KMS-11 (cell line): ENCODE results near the gene AGAP3.

ENCODE experiments used
- H2AFZ ChIP-seq: fragments of 200-600 bp; sonication (generic); 2 replicates; pipeline ENCODE4 v1.6.1; 2016; ENCODE audit warnings: antibody characterized with exemption, mixed run types, low read depth
- H3K27ac ChIP-seq: fragments of 200-600 bp; sonication (generic); 2 replicates; pipeline ENCODE4 v1.6.1; 2016; ENCODE audit warnings: mild to moderate bottlenecking, mixed run types
- H3K27me3 ChIP-seq: fragments of 200-600 bp; sonication (generic); 2 replicates; pipeline ENCODE4 v1.6.1; 2017; ENCODE audit warnings: mild to moderate bottlenecking, low read depth, mixed run types, moderate library complexity; ENCODE audit not compliant: insufficient read depth
- H3K36me3 ChIP-seq: fragments of 200-600 bp; sonication (generic); 2 replicates; pipeline ENCODE4 v1.6.1; 2017; ENCODE audit warnings: mild to moderate bottlenecking, mixed run types; ENCODE audit not compliant: insufficient read depth
- H3K4me1 ChIP-seq: fragments of 200-600 bp; sonication (generic); 2 replicates; pipeline ENCODE4 v1.6.1; 2016; ENCODE audit warnings: mild to moderate bottlenecking, low read depth, mixed run types; ENCODE audit not compliant: poor library complexity, severe bottlenecking
- H3K4me2 ChIP-seq: fragments of 200-600 bp; sonication (generic); 2 replicates; pipeline ENCODE4 v1.7.0; 2016; ENCODE audit warnings: mild to moderate bottlenecking, mixed run types
- H3K4me3 ChIP-seq: fragments of 200-600 bp; sonication (generic); IDR thresholded peaks from 2 replicates; pipeline ENCODE4 v1.6.1; 2017; ENCODE audit warnings: low read depth, low read length, mixed read lengths; ENCODE audit not compliant: insufficient read depth
- H3K79me2 ChIP-seq: fragments of 200-600 bp; sonication (generic); 2 replicates; pipeline ENCODE4 v1.6.1; 2016; ENCODE audit warnings: low read depth, mixed run types; ENCODE audit not compliant: insufficient read depth
- H3K9ac ChIP-seq: fragments of 200-600 bp; sonication (generic); 2 replicates; pipeline ENCODE4 v1.6.1; 2016; ENCODE audit warnings: mild to moderate bottlenecking, mixed run types
- H4K20me1 ChIP-seq: fragments of 200-600 bp; sonication (generic); 2 replicates; pipeline ENCODE4 v1.6.1; 2016; ENCODE audit warnings: mild to moderate bottlenecking, mixed run types; ENCODE audit not compliant: insufficient read depth
- CTCF ChIP-seq: fragments of 200-600 bp; sonication (generic); conservative IDR thresholded peaks from 2 replicates; pipeline ENCODE4 v1.6.1; 2017; ENCODE audit warnings: low read depth, mild to moderate bottlenecking, antibody characterized with exemption, low read length, moderate library complexity, mixed read lengths

The AGAP3 gene

DNA sequence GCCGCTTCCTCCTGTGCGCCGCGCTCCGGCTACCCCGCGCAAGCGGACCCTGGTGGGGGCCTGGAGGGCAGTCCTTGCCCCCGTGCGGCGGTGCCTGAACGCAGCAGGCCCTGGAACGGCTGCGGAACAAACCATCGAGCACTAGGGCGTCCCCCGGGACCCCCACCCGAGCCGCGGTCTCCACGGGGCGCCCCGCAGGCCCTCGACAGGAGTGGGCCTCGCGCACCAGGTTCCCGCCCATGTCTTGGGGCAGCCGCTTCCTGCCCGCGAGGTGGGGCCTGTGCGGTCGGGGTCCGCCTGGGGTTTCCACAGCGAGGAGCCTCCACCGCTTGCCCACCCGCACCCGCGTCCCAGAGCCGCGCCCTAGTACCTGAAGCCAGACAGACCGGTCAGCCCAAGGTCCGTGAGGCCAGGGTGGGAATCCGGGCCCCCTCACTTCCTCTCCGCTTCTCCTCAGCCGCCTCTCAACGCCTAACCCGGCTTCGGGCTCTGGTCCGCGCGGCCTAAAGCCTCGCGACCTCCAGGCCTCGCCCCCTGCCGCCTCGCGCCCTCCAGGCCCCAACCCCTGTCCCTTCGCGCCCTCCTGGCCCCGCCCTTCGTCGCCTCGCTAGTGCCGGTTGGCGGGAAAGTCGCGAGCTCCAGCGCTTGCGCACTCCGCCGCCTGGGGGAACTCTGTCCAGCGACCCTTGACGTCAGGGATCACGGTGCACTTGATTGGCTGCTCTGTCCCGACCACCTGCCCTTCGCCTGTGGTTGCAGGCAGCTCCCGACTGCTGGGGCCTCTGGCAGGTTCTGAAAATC is 88.2 kb downstream of the AGAP3 start:
- H3K27me3 ChIP-seq: peaks cover 67% of the 10 kb centered on the region
- no peak overlapping the region for H2AFZ ChIP-seq
- TF ChIP-seq CTCF: no peak
- H3K36me3 ChIP-seq: no peaks in the 10 kb centered on the region
- no peaks in the 10 kb centered on the region for H4K20me1 ChIP-seq
- peaks cover 3% of the 10 kb centered on the region for H3K4me1 ChIP-seq
- no peak overlapping the region for H3K9ac ChIP-seq
- H3K27ac ChIP-seq: no peak overlapping the region
- no peaks in the 10 kb centered on the region for H3K79me2 ChIP-seq
- no peak overlapping the region for H3K4me2 ChIP-seq
- H3K4me3 ChIP-seq: no peak overlapping the region

DNA sequence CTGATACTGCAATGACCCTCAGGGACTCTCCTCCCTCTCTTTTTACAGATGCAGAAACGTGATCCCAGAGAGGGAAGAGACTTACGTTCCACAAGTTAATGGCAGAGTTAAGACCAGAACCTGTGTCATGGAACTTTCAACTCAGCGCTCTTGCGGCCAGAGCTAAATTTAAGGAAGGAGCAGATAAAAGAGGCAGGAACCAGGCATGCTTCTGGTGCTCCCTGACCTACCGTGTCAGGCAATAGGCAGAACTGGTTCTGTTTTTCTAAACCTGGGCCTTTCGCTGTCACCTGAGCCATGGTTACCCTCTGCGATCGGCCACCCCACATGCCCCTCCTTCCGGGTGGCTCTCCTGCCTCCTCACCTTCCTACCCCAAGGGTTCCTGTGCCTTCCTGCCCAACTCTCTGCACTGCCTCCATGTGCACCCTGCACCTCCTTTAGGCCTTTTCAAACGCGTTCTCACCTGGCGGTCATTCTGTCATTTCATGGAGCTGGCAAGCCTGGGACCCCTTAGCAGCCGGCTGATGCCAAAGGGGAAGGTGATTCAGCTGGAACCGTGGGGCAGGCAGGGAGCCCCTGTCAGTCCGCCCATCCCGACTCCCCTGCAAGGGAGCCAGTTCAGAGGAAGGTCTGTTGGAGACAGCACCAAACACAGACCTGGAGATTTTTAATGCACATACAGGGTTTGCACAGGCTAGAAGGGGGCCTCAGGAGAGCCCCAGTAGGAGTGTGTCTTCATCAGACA is 88.9 kb downstream of the AGAP3 start:
- Histone ChIP-seq H4K20me1 (no peaks in the 10 kb centered on the region), H3K27me3 (peaks cover 68% of the 10 kb centered on the region)

GRCh38 chr7:151175793-151176311 is 89.6 kb downstream of the AGAP3 start:
- H4K20me1 ChIP-seq: no peaks in the 10 kb centered on the region
- H3K4me3 ChIP-seq: no peak overlapping the region
- no peaks in the 10 kb centered on the region for H3K79me2 ChIP-seq
- no peak overlapping the region for H3K27ac ChIP-seq
- no peak overlapping the region for H3K4me2 ChIP-seq
- no peaks in the 10 kb centered on the region for H3K36me3 ChIP-seq
- no peak for TF ChIP-seq CTCF
- H3K4me1 ChIP-seq: peaks cover 3% of the 10 kb centered on the region
- H3K27me3 ChIP-seq: peaks cover 71% of the 10 kb centered on the region
- H3K9ac ChIP-seq: no peak overlapping the region
- no peak overlapping the region for H2AFZ ChIP-seq

More for the DNA sequence above, 88.9 kb downstream of the AGAP3 start:
- Histone ChIP-seq H3K27ac (no peak overlapping the region), H3K4me2 (no peak overlapping the region), H3K36me3 (no peaks in the 10 kb centered on the region), H3K79me2 (no peaks in the 10 kb centered on the region), H3K4me1 (peaks cover 3% of the 10 kb centered on the region), H3K4me3 (no peak overlapping the region), H2AFZ (no peak overlapping the region), H3K9ac (no peak overlapping the region)
- no peak for TF ChIP-seq CTCF

DNA sequence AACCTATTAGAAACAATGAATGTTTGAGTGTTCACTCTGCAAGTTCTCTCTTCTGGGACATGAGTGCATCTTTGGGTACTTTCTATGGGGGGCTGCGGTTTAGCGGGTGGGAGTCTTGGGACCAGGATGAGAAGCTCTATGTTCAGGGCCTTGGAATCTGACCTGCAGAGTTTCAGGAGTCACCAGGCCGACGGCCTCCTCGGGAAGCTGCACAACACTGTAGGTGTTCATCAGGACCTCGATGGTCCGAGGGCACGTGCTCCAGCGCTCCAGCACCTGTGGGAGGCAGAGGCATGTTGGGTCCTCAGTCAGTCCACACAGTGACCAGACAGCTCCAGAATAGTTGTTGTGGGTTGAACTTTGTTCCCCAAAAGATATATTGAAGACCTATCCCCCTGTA is 90.1 kb downstream of the AGAP3 start:
- H3K9ac ChIP-seq: no peak overlapping the region
- peaks cover 68% of the 10 kb centered on the region for H3K27me3 ChIP-seq
- TF ChIP-seq CTCF: no peak
- no peaks in the 10 kb centered on the region for H3K79me2 ChIP-seq
- no peaks in the 10 kb centered on the region for H4K20me1 ChIP-seq
- H2AFZ ChIP-seq: no peak overlapping the region
- H3K4me3 ChIP-seq: no peak overlapping the region
- peaks cover 3% of the 10 kb centered on the region for H3K4me1 ChIP-seq
- H3K4me2 ChIP-seq: no peak overlapping the region
- no peaks in the 10 kb centered on the region for H3K36me3 ChIP-seq
- H3K27ac ChIP-seq: no peak overlapping the region
